H4 (cell line): Measurements from ENCODE around the gene MBD1. TPM values are rescaled to one million over a fixed set of nuclear protein-coding genes. Genes with fewer than 3 reads are reported as not detected.
"Not testable (repeated sequence)": the region's sequence is repeated elsewhere in the genome, so short reads cannot be mapped to it uniquely, and the experiment has no call there.

ENCODE experiments used
- DNase-seq: peaks from one replicate; pipeline ENCODE4 v3.0.0-alpha.2; 2015; ENCODE audit warnings: low spot score
- total RNA-seq: library from RNA; depleted of rRNA; stranded (reverse); fragments of >200 nt; shearing (Covaris generic); gene quantifications from 2 replicates; pipeline ENCODE4 v1.2.3, GENCODE V29; 2014; rRNA removed

MBD1 gene
- total RNA-seq, 1 experiment from 2014 or later: 36.2 TPM

DNA sequence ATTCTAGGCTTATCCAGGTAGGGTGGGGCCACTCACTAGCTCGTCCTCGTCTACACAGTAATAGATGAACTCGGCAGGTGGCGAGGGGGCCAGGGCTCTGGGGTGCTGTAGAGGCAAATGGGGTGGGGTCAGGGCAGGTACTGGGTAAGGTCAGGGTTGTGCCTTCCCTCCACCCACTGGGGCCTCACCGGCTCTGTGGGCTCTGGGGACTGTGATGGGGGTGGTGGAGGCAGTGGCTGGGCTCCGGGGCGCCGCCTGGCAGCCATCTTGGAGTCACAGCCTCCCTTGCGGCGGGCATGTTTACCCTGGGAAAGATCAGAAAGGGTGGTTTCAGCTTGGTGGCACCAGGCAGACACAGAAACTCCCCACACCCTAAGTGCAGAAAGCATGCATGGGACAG is 6.4 kb downstream of the MBD1 start:
- DNase-seq: no peak

DNA sequence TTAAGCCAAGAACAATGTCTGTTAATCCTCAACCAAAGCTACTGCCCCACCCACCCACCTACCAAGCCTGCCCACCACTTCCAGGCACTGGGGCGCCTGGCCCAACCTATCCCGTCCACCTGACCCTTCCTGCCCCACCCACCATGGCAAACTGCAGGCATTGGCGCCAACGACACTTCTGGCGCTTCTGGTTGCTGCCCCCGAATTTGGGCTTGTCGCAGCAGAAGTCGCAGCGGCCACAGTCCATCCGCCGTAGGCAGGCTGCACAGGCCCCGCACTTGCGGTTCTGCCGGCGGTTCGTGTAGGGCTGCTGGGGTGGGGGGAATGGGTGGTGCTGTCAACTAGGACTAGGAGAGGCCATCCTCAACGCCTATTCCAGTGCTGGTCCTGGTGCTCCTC is 7.3 kb downstream of the MBD1 start:
- DNase-seq: no peak

DNA sequence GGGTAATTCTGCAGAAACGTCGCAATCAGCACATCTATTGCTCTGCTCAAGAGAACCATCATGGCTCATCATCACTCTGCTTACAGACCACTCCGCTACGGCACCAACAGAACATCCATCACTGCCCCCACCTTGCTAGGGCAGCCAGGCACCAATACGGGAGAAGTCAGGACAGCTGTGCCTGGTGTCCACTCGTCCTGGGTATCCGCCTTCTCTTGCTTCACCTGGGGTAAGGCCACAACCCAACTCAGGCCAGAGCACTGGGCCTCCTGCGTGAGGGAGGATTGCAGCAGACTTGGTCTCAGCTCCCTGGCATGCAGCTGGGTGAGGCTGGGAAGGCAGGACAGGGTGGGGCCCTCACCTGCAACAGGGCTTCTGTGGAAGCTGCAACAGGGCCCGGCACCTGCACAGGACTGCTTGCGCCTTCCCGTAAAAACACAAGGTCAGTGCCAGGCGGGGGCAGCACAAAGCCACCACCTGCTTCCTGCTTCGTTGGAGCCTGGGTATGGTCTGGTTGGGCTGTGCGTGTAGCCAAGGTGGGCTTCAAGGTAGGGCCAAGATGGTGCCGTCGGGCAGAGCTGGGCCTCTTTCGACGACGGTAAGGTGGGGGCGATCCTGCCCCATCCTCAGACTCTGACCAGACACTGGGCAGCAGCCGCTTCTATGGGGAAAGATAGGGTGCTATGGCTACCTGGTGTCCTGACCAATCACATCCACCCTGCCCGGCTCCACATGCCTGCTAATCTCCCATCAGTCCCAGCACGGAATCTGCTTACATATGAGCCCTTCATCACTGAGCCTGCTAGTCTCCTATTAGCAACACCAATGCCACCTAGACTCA is 7.9 kb downstream of the MBD1 start:
- DNase-seq: no peak

DNA sequence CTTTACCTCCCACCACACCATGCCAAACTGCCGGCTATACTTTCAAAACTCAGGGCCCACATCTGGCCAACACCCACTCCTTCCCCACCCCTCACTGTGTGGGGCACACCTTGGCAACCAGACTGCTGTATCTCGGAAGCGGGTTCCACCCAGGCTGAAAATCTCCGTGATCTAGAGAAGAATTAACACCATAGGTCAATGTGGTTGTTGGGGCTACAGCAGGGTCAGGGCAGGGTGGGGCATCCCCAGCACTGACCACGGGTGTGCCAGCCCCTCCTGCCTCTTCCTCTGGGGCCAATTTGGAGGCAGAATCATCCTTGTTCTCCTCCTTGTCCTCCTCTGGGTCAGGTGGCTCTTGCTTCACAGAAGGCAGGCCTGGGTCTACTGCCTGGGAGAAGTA is 8.8 kb downstream of the MBD1 start:
- no peak for DNase-seq

DNA sequence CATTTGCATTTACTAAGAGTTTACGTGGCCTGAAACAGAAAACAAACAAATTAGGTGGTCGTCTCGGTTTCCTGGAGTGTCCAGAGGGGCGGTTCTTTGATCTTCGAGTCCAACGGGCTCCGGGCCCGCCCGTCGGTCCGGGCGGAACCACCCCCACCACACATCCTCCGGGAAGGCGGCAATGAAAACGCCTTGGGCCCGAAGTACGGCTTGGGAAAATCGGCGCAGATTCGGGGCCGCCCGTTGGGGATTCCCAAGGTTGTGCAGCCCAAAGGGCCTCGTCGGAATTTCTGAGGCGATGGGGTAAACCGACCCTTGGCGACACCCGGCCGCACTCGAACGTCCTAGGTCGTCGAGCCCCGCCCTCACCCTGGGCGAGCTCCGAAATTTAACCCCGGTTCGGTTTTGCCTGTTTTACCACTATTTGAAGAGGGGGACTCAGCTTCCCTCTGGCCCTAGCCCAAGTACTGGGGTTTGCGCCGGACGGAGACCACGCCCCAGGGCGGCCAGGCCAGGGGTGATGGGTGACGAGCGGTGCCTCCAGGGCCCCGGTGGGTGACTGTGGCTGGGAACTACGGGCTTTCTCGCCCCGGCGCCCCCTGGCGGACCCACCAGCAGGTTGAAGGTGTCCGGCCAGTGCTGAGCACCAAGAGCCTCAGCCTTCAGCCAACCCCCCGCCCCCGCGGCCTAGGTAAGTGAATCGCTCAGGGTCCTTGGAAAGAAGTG is 13.1 kb downstream of the MBD1 start:
- DNase-seq: no peak

DNA sequence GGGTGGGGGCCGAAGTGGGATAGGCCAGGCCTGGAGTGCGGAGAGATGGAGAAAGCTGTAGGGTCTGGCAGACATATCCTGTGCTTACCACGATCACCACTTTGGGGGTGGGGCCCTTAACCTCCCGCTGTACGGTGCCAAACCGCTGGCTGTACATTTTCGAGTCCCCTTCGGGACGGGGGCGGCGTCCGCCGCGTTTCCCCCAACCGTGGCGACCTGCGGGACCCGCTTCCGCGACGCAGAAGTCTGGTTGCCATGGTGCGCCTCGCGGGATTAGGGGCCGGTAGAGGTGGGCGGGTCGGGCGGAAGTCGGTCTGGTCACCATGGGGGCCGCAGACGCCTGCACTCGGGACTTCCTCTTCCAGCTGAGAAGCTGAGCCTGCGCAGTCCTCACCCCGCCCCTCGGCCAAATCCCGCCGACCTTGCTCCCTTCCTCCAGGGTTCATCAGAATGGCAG is 15.0 kb downstream of the MBD1 start, which contains the start of gene CFAP53:
Gene CFAP53, minus strand, starts transcription at position 248 of the 457 bp plus-strand sequence. Its CDS starts 91 bp downstream, at position 157.
- peak; percentile 84 for DNase-seq

DNA sequence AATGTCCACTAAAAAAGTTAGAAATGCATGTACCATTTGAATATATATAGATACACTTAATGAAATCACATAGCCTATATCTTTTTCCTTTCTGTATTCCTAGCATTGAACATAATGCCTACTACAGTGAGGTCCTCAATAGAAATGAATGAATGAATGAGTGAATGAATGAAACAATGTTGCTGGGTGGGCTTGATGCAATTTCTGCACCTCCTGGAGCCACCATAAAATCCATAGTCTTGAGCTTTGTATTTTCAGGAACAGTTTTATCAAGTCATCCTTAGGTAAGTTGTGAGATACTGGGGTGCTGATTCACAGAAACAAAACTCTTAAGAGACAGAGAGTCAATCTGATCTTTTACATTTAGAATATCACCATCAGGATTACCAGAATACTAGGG is 18.3 kb downstream of the MBD1 start:
- DNase-seq: no peak

DNA sequence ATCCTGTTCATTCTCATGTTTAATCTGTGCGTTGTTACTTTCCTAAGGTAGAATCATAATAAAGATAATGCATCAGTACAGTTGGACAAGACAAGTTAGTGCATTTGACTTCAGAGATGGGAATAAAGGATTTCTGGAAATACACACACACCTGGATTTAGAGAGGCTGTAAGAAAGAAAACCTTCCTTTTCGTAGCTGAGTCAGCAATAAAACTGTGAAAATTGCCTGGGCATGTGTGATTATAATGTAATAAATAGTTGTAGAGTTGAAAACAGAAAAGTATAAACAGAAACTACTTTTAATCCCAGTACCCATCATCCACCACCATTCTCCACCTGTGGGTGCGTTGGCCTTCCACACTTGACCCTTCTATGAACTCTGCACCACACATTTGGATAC is 30.4 kb downstream of the MBD1 start:
- DNase-seq: no peak

DNA sequence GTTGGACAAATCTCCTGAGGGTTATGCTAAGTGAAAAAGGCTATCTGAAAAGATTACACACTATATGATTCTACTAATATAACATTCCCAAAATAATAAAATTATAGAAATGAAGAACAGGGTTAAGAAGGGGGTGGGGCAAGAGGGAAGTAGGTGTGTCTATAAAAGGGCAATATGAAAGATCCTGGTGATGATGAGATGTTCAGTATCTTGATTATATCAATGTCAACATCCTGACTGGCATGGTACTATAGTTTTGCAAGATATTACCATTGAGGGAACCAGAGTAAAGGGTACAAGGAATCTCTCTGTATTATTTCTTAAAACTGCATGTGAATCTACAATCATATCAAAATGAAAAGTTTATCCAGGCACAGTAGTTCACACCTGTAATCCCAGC is 31.7 kb downstream of the MBD1 start:
- no peak for DNase-seq

DNA sequence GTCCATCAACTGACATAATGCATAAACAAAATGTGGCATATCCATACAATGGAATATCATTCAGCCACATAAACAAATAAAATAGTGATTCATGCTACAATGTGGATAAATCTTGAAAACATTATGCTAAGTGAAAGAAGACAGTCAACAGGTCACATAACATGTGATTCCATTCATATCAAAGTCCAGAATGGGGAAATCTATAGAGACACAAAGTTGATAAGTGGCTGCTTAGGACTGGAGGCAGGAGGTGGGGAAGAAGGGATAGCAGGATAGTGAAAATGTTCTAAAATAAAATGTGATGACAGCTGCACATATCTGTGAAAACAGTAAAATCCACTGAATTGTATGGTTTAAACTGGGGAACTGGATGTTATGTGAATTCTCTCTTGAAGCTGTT is 33.8 kb downstream of the MBD1 start:
- DNase-seq: no peak

DNA sequence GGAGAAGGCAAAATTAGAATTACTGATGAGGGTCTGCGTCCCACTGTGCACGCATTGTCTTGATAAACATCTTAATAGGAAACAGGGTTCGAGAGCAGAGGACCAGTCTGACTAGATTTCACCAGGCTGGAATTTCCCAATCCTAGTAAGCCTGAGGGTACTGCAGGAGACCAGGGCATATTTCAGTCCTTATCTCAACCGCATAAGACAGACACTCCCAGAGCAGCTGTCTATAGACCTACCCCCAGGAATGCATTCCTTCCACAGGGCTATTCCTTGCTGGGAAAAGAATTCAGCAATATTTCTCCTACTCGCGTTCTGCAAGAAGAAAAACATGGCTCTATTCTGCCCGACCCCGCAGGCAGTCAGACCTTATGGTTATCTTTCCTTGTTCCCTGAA is 39.6 kb downstream of the MBD1 start:
- not testable (repeated sequence) for DNase-seq

DNA sequence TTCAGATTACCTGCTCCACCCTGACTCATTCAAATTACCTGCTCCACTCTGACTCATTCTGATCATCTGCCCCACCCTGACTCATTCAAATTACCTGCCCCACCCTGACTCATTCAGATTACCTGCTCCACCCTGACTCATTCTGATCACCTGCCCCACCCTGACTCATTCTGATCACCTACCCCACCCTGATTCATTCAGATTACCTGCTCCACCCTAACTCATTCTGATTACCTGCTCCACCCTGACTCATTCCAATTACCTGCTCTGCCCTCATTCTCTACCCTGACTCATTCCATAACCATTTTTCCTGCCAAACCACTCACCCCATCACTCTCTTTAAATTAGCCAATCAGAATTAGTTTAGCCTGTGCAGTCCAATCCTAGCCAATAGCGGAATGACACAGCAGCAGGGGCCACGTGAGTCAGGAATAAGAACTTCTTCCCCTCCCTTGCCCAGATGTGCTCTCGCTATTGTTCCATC is 41.2 kb downstream of the MBD1 start:
- no peak for DNase-seq

DNA sequence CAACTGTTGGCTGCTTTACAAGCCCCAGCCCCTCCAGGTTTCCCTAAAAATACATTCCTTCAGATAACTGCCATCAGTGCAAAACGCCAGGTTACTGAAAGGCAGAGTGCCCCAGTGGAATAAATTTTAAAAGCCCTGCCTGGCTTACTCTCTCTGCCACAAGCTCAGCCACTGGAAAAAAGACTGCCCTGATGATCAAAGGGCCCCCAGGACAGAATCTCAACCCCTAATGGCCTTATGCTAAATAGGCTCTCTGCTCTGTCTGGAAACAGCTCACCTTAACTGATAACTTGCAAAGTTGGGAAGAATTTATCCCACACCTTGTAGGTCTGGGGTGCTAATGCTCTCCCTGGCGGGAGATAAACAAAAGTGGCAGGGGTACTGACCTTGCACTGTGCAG is 48.9 kb downstream of the MBD1 start:
- no peak for DNase-seq

DNA sequence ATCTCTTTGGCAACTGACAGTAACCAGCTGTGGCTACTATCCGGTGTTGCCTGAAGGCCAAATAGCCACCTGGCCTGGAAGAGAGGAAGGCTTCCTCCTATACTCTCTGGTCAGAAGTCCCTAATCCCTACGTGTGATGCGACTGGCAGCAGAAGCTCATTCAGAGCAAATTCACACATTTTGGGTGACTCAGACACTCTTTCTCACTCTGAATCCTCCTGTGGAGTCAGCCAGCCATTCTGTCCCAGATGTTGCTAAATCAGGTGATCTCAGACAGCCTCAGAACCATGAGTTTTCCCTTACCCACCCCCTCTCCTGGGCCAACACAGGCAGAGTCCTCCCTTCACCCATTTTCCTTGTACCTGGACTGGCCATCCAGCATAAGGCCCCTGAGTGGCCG is 49.7 kb downstream of the MBD1 start:
- DNase-seq: no peak

DNA sequence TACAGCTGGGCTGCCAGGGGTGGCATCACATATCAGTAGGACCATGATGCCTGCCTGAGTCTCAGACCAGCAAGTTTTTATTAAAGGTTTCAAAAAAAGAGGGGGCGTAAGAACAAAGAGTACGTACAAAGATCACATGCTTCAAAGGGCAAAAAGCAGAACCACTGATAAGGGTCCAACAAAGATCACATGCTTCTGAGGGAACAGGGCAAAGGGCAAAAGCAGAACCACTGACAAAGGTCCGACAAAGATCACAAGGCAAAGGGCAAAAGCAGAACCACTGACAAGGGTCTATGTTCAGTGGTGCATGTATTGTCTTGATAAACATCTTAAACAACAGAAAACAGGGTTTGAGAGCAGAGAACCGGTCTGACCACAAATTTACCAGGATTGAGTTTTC is 61.1 kb downstream of the MBD1 start:
- DNase-seq: not testable (repeated sequence)

Other genes with a start within 250 kb of the MBD1 start
- gene MYO5B, start 86.4 kb downstream of the MBD1 start, total RNA-seq: 10.9 and 12.4 TPM in 2 replicates
- 1.0 TPM in 1 of 2 replicates, not detected in the other for gene CFAP53, start 15.0 kb downstream of the MBD1 start, total RNA-seq
- gene CXXC1, start 6.2 kb upstream of the MBD1 start, total RNA-seq: 22.7 and 25.3 TPM in 2 replicates
- gene SKA1, start 93.5 kb upstream of the MBD1 start, total RNA-seq: 30.4 and 45.5 TPM in 2 replicates